Neutrophil (primary cell): ENCODE measurements around the gene TMEM54.

Source experiments
- H3K27ac ChIP-seq: fragments of 200-600 bp; sonication (generic); 2 replicates; pipeline ENCODE4 v1.5.1; 2016; ENCODE audit warnings: mild to moderate bottlenecking, moderate library complexity
- H3K27me3 ChIP-seq: fragments of 200-600 bp; sonication (generic); 2 replicates; pipeline ENCODE4 v1.6.0; 2016; ENCODE audit warnings: mild to moderate bottlenecking
- H3K36me3 ChIP-seq: fragments of 200-600 bp; sonication (generic); 2 replicates; pipeline ENCODE4 v1.5.1; 2017
- H3K4me1 ChIP-seq, 2 experiments: fragments of 200-600 bp in 1 of 2; sonication (generic) in 1 of 2; 1 replicate in 1 of 2; 2 replicates in 1 of 2; pipeline versions ENCODE4 v1.5.1 to v1.6.1; 2013 to 2016; ENCODE audit warnings: low read depth in 1 of 2, low read length in 1 of 2, mild to moderate bottlenecking in 1 of 2, moderate library complexity in 1 of 2; ENCODE audit not compliant: control insufficient read depth in 1 of 2, insufficient read depth in 1 of 2
- H3K4me3 ChIP-seq, 2 experiments: fragments of 200-600 bp in 1 of 2; sonication (generic) in 1 of 2; 1 replicate in 1 of 2; 2 replicates in 1 of 2; pipeline ENCODE4 v1.5.1; 2013 to 2016; ENCODE audit warnings: low read depth in 1 of 2, low read length in 1 of 2, mild to moderate bottlenecking in 1 of 2, moderate library complexity in 1 of 2
- H3K9me3 ChIP-seq: fragments of 200-600 bp; sonication (generic); 2 replicates; pipeline ENCODE4 v1.5.1; 2016
- CTCF ChIP-seq: fragments of 200-600 bp; sonication (generic); IDR thresholded peaks from 2 replicates; pipeline ENCODE4 v1.5.1; 2016; ENCODE audit warnings: antibody characterized with exemption

The TMEM54 gene

GRCh38 chr1:32886004-32886827 is 15.0 kb downstream of the TMEM54 start, which contains the start of gene HPCA:
TSS of gene HPCA (plus strand) at chr1:32886491. CDS start at chr1:32888899, 2,408 bp downstream.
- no peaks in the 10 kb centered on the region for H3K4me1 ChIP-seq
- no peaks in the 10 kb centered on the region for H3K36me3 ChIP-seq
- H3K4me3 ChIP-seq = no peak within 1 kb of the TSS

GRCh38 chr1:32885676-32886003 is 15.5 kb downstream of the TMEM54 start:
- Histone ChIP-seq H3K4me1 (no peaks in the 10 kb centered on the region), H3K27ac (no peak overlapping the region), H3K4me3 (no peak overlapping the region), H3K27me3 (peaks cover 100% of the 10 kb centered on the region), H3K36me3 (no peaks in the 10 kb centered on the region), H3K9me3 (no peaks in the 10 kb centered on the region)
- no peak for TF ChIP-seq CTCF

More at GRCh38 chr1:32886004-32886827, 15.0 kb downstream of the TMEM54 start, which contains the start of gene HPCA:
- peaks cover 100% of the 10 kb centered on the region for H3K27me3 ChIP-seq
- no peak for TF ChIP-seq CTCF
- no peak within 1 kb of the TSS for H3K27ac ChIP-seq
- no peaks in the 10 kb centered on the region for H3K9me3 ChIP-seq

- Histone ChIP-seq H3K36me3 (no peaks in the 10 kb centered on the region), H3K9me3 (no peaks in the 10 kb centered on the region), H3K27ac (no peak overlapping the region), H3K4me3 (no peak overlapping the region), H3K4me1 (no peaks in the 10 kb centered on the region), H3K27me3 (peaks cover 97% of the 10 kb centered on the region)
- no peak for TF ChIP-seq CTCF
Observed at GRCh38 chr1:32884726-32885125, 16.5 kb downstream of the TMEM54 start.

- peaks cover 93% of the 10 kb centered on the region for H3K27me3 ChIP-seq
- no peak overlapping the region for H3K27ac ChIP-seq
- H3K9me3 ChIP-seq = no peaks in the 10 kb centered on the region
- no peak for TF ChIP-seq CTCF
- H3K4me3 ChIP-seq = no peak overlapping the region
- H3K4me1 ChIP-seq = no peaks in the 10 kb centered on the region
- no peaks in the 10 kb centered on the region for H3K36me3 ChIP-seq
Observed at GRCh38 chr1:32884032-32884372, 17.2 kb downstream of the TMEM54 start.

GRCh38 chr1:32883338-32884031 is 17.7 kb downstream of the TMEM54 start:
- Histone ChIP-seq H3K9me3 (no peaks in the 10 kb centered on the region), H3K27me3 (peaks cover 92% of the 10 kb centered on the region)
- no peak for TF ChIP-seq CTCF

More at GRCh38 chr1:32883338-32884031, 17.7 kb downstream of the TMEM54 start:
- H3K36me3 ChIP-seq = no peaks in the 10 kb centered on the region
- H3K4me3 ChIP-seq = no peak overlapping the region
- no peaks in the 10 kb centered on the region for H3K4me1 ChIP-seq
- H3K27ac ChIP-seq = no peak overlapping the region
